ENCODE data around the gene TRPV2.

- TF ChIP-seq GATA3 (IDR thresholded peaks at IDR 0.05; ENCODE audit: low read depth, low read length) (no peak), GATA2 (IDR thresholded peaks at IDR 0.05; ENCODE audit: low read depth, low read length) (no peak)
These were observed 23.9 kb upstream of the TRPV2 start for GRCh38 chr17:16391451-16391850.
